EL (cell line): ENCODE results near the gene SHANK2.

ENCODE experiments used
- DNase-seq: peaks from one replicate; pipeline ENCODE4 v3.0.0-alpha.2; 2016

Gene SHANK2

GRCh38 chr11:71268706-71269321 is 16.4 kb upstream of the SHANK2 start:
- DNase-seq, result no peak

- DNase-seq, result no peak
Measured at GRCh38 chr11:71267807-71268421, 15.5 kb upstream of the SHANK2 start.

- DNase-seq, result no peak
Measured at GRCh38 chr11:71266114-71266833, 13.9 kb upstream of the SHANK2 start.

GRCh38 chr11:71265559-71266092 is 13.2 kb upstream of the SHANK2 start:
- DNase-seq, result no peak

- peak; percentile 59 for DNase-seq
Measured at GRCh38 chr11:71263386-71263785, 11.0 kb upstream of the SHANK2 start.

GRCh38 chr11:71255800-71256479 is 3.6 kb upstream of the SHANK2 start:
- DNase-seq, result no peak

GRCh38 chr11:71255323-71255722 is 2.9 kb upstream of the SHANK2 start:
- no peak for DNase-seq

- no peak for DNase-seq
Measured at GRCh38 chr11:71253794-71254193, 1.4 kb upstream of the SHANK2 start.

DNA sequence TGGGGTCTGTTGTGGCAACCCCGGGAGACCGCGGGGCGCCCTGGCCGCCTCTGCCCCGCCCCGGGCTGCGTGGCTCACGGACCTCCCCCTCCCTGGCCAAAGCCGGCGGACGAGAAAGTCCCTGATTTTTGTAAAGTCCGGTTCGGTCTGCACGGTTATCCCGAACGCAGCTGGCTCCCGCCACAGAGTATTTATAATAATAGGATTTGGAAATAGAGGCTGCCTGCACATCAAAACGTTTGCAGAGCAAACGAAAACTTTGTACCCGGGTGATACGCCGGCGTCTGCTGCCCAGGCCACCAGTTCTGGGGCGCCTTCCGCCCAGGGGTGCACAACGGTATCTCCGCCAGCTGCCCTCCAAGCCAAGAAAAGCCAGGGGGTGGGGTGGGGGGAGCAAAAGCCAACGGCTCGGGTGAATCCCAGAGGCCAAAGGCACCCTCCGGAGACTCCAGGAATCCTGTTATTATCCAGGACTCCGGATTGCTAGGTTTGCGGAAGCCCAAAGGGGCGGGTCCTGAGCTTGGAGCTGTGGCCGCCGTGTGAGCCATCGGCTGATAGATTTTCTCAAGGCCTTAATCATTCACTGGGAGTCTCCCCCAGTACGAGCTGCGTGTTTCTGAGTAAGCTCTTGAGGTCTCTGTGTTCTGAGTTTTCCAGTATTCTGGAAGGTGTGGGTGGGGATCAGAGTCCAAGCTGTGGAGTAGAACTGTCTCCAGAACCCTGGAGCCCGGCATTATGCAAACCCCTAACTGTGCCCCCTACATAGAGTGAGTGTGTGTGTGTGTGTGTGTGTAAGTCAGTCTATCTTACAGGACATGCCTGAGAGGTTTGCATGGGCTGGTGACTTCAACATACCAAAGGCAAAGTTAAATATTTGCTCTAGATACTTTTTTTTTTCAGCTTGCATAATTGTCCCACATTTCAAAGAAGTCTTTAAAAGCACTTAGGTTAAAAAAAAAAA is 673 bp upstream of the SHANK2 start:
- DNase-seq, result no peak

DNA sequence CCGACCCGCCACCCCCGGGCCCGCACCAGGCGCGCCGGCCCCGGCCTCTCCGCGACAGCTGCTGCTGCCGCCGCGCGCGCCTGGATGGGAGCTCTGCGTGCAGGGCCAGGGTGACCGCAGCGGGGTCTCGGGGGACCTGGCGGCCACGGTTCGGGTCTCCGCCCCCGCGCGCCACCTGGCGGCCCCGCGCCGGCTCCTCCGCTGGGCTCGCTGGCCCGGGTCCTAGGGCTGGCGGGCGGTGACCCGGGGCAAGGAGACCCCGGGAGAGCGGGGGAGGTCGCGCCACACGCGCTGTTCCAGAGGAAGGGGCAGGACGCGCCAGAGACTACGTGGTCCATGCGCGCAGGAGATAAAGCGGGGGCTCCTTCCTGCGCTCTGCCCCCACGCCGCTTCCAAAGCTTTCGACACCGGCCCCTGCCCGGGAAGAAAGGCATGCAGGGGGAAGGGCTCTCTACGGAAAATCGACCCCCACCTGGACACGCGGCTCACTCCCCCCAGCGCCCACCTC is 562 bp downstream of the SHANK2 start:
- no peak for DNase-seq

DNA sequence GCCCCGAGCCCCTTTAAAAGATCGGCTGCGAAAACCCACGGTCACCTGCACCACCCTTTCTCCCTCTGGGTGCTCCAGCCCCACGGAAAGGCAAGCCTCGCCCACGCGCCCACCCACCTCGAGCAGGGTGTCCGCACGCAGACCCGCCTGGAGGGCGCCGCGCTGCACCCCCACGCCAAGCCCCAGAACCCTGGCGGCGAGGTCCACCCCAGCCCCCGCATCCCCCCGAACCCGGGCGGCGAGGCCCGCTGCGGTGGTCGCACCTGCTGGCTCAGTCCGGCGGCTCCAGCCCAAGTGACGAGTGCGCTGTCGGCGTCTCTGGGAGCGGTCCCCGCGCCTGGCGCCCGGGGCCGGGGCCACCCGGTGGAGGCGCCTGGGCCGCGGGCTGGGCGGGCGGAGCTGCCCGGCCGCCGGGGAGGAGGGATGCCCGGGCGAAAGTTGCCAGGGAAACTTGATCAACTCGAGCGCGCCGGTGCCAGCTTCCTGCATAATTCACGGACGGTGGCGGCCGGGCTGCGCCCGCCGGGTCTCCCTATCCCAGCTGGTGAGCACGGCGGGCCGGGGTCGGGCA is 1.1 kb downstream of the SHANK2 start:
- DNase-seq, result no peak

GRCh38 chr11:71250523-71251150 is 1.7 kb downstream of the SHANK2 start:
- no peak for DNase-seq

DNA sequence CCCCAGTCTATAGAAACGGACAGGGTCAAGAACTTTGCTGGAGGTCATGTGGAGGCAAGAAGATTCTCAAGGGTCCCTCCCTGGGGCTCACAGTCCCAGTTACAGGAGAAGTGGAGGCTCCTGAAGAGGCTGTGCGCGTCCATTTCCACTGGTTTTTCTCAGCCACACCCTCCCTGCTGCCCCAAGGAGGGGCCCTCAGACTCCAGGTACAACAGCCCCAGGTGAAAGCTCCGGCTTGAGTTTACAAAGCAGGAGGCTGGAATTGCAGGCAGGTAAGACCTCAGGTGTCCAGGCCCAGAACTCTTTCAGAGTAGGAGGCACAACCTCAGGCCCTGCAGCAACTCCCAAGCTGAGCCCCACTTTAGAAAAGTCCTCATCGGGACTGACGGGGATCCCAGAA is 3.1 kb downstream of the SHANK2 start:
- DNase-seq, result no peak

GRCh38 chr11:71248656-71249055 is 3.7 kb downstream of the SHANK2 start:
- DNase-seq, result no peak

GRCh38 chr11:71248251-71248570 is 4.2 kb downstream of the SHANK2 start:
- DNase-seq, result no peak

GRCh38 chr11:71247551-71248250 is 4.7 kb downstream of the SHANK2 start:
- no peak for DNase-seq

GRCh38 chr11:71246559-71246958 is 5.8 kb downstream of the SHANK2 start:
- no peak for DNase-seq

GRCh38 chr11:71245601-71246391 is 6.6 kb downstream of the SHANK2 start:
- DNase-seq, result no peak

- DNase-seq, result no peak
Measured at GRCh38 chr11:71244116-71244810, 8.1 kb downstream of the SHANK2 start.
